HG02970 (cell line): ENCODE results near the gene LFNG.

Source experiments
- ATAC-seq: cut with Tn5 transposase; IDR thresholded peaks from one replicate; pipeline ENCODE4 v1.9.1; 2021; ENCODE audit warnings: mild to moderate bottlenecking, moderate library complexity, moderate number of reproducible peaks; ENCODE audit not compliant: unreplicated experiment, low FRiP score

The LFNG gene

DNA sequence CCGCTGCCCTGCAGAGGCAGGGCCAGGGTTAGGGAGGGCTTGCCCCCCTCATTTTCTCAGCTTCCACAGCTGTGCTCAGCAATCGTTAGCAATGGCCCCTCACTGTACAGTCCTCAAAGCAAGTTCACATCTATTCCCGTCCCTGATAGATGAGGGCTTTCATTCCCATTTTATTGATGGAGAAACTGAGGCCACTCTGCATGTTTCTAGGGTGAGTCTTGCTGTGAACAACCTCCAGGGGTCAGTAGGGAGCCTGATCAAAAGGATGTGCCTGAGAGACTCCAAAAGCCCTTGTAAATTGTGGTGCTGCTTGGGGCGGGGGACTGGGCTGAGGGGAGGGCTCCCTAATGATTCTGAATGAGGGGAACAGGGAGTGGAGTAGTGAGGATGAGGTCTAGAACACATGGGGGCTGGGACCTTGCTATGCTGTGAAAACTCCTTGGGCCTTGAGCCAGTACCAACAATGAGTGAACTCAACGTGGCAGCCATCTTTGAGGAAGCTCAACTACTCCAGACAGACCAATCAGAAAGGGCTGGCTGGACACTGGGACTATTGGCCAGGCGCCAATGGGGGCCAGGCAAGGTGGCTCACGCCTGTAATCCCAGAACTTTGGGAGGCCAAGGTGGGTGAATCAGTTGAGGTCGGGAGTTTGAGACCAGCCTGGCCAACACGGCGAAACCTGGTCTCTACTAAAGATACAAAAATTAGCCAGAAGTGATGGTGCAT, 36.7 kb upstream of the LFNG start:
- no peak for ATAC-seq

DNA sequence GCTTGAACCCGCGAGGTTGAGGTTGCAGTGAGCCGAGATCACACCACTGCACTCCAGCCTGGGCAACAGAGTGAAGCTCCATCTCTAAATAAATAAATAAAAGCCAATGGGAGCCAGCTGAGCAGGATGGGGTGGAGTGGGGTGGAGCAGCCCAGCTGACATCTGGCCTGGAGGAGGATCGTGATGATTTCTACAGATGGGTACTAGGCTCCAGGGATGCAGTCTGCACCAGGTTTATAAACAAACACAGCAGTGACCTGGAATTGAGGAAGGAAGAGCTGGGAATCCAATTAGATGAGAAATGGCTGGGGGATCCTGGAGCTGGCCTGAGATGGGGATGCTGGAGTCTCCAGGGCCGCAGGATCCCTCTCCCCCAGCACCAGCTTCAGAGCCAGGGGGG, 36.1 kb upstream of the LFNG start:
- no peak for ATAC-seq

DNA sequence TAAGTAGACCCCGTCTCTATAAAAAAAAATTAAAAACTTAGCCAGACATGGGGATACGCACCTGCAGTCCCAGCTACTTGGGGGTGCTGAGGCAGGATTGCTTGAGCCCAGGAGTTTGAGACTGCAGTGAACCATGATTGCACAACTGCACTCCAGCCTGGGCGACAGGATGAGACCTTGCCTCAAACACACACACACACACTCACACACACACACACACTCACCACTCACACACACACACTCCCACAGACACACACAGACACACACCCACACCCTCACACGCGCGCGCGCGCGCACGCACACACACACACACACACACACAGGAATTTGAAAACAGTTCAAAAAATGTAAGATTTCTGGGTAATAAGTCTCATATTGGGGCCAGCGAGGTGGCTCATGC, 34.7 kb upstream of the LFNG start:
- ATAC-seq = no peak

DNA sequence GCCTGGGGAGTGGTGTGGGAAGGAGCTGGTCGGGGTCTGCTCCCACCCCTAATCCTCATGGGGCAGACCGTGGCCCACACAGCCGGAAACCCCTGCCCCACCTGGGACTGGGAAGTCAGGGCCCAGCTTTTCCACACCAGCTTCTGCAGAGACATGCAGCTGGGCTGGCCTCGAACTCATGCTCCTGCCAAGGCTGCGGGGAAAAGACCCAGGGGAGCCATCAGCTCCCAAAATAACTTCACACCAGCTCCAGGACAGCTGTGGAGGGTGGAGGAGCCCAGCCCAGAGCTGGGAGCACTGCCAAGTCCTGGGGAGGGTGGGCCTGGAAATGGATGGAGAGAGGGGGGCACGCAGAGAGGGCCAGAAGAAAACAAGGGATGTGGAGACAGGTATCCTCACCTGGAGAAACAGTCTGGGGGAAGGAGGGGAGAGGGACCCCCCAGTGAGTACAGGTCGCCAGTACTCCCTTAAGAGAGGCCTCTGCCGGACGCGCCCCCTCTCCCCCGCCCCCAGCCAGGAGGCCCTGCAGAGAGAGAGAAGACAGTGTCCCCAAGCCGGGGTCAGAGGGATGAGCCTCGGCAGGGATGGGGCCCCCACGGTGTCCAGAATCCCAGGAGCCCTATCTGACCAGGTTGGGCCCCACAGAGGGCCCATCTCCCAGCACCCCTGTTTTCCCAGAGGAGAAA, 31.8 kb upstream of the LFNG start:
- no peak for ATAC-seq

DNA sequence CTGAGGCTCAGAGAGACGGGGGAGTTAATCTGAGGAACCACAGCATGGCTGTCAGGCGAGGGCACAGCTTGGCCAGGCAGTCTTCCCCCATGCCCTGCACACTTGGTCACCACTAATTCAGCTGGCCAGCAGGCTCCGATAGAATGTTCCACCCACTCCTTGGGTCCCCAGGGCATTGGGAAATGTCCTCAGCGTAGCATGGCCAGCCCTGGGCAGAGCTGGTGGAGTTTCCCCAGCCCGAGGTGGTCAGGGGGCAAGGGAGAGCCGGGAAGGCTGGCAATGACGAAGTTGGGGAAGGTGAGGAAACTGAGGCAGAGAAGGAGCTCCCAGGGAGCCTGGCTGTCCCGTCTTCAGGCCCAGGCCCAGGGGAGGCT, 31.3 kb upstream of the LFNG start:
- ATAC-seq = no peak

DNA sequence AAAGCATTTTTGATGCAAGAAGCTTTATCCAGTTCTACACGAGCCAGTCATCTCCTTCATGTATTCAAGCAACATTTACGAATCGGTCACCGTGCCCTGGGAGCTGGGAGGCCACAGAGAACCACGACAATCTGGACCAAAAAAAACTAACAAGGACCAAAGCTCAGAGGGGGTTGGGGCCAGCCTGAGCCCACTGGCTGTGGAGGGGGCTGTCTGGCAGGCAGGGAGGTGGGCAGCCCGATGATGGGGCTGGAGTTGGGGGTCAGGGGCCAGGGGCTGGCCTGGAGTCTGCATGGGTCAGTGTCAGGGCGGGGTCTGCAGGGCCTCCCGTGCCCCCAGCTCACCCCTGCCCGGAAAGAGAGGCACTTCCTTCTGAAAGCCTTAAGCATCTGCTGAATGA, 30.9 kb upstream of the LFNG start:
- ATAC-seq = no peak

DNA sequence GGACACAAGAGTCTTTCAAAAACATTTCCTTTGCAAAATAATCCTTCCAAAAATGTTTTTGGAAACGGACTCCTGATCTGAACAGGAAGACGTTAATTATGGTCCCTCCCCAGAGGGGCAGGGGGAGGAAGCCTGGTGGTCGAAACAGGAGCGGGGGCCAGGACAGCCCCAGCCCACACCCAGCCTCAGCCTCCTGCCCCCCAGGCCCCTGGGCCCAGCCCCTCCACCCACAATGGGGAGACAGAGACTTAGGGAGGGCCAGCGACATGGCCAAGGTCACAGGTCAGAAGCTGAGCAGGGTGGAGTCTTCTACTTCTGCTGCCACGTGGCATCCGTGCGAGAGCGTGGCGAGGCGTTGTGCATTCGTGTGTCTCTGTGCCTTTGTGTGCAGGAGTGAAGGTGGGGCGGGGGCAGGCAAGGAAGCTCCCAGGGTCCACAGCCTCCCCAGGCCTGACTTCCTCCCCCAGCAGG, 29.4 kb upstream of the LFNG start:
- ATAC-seq = no peak

DNA sequence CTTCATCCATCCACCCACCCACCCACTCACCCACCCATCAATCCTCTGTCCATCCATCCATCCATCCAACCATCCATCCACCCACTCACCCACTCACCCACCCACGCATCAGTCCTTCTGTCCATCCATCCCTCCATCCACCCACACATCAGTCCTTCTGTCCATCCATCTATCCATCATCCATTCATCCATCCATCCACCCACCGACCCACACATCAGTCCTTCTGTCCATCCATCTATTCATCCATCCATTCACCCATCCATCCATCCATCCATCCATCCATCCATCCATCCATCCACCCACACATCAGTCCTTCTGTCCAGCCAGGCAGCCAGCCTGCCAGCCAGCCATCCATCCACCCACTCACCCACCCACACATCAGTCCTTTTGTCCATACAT, 27.5 kb upstream of the LFNG start:
- no peak for ATAC-seq

DNA sequence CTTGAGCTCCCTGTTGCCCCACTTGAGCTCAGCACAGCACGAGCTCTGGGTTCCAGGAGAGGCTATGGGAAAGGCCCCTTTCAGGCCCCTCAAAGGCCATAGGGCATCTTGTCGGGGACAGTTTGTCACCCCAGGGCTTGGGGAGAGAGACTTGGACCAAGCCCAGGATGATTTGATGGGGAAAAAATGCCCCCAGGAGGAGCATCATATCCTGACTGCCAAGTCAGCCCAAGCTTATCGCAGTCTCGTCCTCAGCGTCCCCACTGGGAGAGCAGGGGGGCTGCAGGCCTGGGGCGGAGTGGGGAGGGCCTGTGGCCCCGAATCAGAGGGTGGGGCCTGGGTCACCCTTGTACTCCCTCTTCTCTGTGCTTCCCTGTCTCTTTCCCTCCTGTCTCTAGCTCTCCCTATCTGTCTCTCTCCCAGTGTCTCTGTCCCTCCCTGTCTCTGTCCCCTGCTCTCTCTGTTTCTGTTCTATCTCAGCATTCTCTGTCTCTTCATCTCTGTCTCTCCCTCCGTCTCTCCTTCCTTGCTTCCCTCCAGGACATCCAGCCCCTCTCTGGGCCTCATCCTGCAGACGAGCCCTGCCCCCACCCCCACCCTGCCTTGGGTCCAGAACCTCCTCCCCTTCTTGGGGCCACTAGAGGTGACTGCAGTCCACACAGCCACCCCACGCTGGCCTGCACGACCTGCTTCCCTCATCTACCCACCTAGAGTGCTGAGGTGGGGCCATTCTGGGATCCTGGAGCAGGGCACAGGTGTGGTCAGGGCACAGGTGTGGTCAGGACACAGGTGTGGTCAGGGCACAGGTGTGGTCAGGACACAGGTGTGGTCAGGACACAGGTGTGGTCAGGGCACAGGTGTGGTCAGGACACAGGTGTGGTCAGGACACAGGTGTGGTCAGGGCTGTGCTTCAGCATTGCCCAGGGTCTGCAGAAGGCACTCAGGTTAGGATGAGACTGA, 26.1 kb upstream of the LFNG start:
- ATAC-seq = no peak

DNA sequence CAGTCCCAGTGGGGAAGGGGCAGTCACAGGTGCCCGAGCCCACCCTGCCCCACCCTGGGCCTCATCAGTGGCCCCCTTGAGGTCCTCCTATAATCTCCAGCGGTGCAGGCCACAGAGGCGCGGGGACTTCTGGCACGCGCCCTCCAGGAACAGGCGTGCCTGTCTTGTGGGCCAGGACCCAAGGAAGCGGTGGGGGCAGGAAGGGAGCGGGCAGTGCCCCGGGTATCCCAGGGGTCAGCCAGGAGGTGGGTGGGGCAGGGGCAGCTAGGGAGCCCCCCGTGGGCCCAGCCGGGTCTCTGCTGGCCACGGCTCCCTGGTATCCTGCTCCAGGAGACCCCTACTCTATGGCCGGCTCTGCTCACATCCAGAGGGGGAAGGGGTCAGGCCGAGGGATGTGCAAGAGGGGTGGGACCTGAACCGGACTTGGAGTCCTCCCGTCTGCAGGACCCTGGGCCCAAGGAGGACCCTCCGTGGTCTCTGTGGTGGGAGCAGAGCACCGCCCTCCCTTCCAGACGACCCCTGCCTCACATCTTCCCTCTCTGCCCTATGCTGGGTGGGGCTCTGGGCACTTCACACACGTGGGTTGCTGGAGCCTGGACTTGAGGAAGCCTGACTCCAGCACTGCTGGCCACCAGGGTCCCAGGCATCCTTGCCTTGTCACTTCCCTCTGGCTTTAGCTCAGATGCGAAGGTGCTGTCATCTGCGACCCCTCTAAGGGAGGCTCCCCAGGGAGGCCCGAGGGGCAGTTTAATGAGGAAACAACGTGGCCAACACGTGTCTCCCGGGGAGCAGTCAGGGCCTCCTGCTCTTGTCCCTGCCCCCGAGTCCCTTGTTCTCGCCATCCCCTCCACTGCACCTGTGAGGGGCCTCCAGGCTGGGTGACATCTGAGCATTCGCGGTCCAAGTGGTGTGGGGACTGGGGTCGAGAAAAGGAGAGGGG, 25.1 kb upstream of the LFNG start:
- no peak for ATAC-seq

DNA sequence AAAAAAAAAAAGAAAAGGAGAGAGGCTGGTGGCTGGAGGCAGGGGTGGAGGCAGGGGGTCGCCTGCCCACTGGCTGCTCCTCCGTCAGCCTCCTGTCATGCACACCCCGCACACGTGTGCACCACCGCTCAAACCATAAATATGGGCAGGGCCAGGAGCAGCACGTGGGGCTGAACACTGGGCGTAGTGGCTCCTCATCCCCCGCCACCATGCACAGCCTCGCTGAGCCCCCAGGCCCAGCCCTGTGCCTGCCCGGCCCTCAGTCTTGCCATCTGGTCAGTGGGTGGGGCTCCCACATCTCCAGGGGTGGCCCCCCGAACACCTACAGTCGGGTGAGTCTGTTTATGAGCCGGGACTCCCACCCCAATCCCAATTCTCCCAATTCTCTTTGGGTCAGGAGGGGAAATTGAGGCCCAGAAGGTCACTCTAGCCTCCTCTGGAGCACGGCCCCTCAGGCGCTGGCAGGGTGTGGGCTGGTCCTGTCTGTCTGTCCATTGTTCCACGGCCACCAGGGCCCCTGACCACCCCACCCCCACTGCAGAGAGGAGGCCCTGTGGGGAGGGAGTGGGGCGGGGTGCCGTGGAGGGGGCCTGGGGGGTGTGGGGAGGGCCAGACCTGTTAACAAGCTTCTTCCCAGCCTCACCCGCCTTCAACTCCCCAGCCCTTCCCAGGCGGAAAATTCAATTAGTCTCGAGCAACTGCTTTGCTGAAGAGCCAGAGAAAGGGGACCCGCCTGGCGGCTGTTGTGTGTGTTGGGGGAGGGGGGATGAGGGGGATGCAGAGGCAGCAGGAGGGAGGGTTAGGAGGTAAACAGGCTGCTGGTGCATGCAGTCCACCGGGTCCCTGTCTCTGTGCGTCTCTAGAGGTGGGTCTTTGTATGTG, 23.9 kb upstream of the LFNG start:
- ATAC-seq = no peak

DNA sequence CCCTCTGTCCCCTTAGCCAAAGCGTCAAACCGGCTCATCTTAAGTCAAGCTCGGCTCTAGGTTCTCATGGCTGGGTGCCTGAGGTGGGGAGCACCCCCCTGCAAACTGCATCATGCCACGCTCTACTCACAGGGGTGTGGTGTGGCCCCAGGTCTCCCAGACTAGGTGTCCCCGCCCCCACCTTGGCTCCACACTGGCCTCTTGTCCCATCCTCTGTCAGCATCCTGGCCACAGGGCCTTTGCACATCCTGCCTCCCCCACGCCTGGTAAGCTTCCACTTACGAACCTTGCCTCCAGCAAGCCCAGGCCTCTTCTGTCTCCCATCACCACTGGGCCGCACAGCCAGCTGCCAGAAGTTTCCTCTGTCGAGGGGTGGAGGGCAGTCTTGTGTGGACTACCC, 23.2 kb upstream of the LFNG start:
- no peak for ATAC-seq

DNA sequence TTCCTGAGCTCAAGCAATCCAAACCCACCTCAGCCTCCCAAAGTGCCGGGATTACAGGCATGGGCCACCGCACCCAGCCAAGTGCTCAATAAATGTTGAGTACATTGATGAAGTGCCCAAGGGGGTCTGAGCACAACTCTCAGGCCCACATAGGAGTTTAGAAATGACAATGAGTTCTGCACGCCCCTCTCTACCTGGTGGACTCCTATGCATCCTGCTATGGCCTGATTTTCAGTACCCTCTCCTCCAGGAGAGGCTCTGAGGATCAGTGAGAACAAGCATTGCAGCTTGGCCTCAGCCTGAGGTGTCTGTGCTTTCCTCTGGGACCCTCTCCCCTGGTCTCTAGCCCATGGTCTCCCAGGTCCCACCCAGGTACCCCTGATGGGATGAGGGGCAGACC, 22.5 kb upstream of the LFNG start:
- ATAC-seq = no peak

DNA sequence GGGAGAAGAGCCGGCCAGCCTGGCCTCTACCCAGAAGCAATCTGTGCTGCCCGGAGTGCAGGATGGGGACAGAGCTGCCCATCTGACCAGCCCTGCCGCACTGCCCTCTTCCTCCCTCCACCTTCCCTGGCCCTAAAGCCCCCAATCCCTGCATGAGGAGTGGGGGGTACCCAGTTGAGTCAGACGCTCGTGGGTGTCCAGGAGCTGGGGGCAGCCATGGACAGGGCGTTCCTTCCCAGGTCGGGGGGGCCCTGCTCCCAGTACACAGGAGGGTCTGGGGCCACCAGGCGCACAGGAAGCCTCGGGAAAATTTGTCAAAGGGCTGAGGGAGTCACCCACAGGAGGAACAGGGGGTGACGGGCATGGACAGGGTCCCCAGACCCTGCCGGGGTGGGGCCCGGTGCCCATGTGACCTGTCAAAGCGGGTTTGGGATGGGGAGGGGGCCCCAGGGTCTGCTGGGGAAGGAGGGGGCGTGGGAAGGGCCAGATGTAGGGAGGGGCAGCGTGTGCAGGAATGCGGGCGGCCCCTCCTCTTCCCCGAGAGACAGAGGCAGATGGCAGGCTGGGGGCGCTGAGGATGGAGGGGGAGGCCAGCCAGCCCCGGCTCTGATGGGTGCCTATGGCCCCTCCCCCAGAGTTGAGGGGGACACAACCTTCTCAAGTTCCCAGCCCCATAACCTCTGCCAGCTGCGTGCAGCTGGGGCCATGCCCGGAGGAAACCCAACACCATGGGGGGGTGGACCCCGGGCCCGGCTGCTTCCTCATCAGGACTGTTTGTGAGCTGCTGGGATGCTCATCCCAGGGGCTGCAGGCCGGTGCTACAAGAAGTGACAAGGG, 21.9 kb upstream of the LFNG start:
- no peak for ATAC-seq

DNA sequence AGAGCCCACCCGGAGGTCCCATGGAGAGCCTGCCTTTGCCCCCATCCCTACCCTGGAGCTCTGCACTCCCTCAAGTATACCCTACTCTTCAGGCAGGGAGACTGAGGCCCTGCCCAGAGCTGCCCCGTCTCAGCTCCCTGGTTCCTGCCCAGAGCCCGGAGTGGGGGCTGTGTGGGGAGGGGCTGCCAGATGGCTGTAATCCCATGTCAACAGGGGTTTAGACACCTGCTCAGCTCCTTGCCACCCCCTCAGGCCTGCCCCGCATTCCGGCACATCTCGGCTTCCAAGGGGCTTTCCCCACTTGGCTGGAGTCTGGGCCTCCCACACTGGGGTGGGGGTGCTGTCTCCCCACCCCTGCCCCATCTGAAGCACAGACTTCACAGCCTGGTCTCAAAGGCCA, 20.9 kb upstream of the LFNG start:
- ATAC-seq = no peak

DNA sequence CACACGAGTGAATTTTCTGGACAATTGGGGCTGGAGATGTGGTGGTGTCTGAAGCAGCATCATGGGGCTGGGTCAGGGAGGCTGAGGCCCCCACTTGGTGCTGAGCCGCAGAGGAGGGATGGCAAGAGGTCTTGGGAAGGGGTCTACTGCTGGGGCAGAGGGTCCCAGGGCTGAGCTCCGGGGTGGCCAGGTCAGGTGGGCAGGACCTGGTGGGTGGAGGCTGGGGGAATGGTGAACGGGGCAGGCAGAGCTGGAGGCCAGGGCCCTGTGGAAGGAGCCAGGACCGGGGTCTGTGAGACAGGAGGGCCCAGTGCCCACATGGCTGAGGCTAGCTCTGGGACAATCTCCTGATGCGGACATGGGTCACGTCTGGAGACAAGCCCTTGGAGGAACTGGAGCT, 20.4 kb upstream of the LFNG start:
- no peak for ATAC-seq

DNA sequence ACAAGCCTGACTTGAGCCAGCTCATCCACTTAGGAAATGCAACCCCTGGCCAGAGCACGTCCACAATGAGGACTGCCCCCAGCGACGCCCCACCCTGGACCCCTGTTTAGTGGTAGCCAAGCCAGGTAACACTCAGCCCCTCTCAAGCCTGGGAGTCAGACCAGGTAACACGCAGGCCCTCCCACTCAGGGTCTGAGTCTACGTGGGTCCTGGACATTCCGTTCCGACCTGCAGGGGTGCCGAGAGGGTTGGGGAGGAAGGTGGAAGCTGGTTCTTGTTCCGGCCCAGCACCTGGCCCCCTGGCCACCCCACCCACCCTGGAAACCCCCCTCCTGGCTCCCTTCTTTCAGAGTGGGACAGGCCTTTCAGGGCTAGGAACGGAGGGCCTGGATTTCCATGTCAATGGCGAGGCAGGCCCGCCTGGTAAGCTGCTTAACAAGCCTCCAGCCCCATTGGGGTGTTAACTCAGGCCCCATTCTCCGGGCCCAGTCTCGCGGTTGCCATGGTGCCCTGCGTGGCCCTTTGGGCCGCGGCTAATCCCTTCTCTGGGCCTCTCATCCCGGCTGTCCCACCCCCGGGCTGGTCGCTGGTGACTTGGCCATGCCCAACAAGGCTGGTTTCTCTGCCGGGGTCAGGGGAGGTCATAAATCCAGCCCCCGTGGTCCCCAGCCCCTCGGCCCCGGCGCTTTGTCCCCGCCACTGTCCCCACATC, 19.7 kb upstream of the LFNG start:
- ATAC-seq = no peak

DNA sequence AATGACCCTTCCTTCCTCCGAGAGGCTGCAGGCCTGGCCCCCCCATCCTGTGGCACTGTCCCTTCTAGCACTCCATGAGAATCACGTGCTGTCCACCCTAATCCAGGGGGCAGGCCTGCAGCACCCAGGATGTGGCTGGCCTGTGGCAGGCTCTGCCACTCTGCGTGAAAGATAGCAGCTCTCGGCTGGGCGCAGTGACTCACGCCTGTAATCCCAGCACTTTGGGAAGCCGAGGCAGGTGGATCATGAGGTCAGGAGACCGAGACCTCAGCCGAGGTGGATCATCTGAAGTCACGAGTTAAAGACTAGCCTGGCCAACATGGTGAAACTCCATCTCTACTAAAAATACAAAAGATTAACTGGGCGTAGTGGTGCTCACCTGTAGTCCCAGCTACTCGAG, 18.9 kb upstream of the LFNG start:
- no peak for ATAC-seq
